AG09309 (cell line): ENCODE data around the gene PCDHA2.
"Not testable (repeated sequence)": the region's sequence is repeated elsewhere in the genome, so short reads cannot be mapped to it uniquely, and the experiment has no call there.

Experiments used
- DNase-seq: peaks from one replicate; pipeline ENCODE4 v3.0.0-alpha.2; 2010; ENCODE audit warnings: low read depth
- H3K4me3 ChIP-seq: 2 replicates; pipeline ENCODE4 v1.5.1; 2011; ENCODE audit warnings: mild to moderate bottlenecking, low read depth, low read length, moderate library complexity; ENCODE audit not compliant: control insufficient read depth
- CTCF ChIP-seq: IDR thresholded peaks from 2 replicates; pipeline ENCODE4 v1.5.1; 2011; ENCODE audit warnings: mild to moderate bottlenecking, low read depth, low read length, inconsistent platforms; ENCODE audit not compliant: insufficient read depth, control insufficient read depth; ENCODE audit errors: missing control alignments

PCDHA2 gene

GRCh38 chr5:140791089-140791488 is 3.6 kb upstream of the PCDHA2 start:
- no peak for TF ChIP-seq CTCF
- DNase-seq = no peak
- H3K4me3 ChIP-seq = no peak overlapping the region

DNA sequence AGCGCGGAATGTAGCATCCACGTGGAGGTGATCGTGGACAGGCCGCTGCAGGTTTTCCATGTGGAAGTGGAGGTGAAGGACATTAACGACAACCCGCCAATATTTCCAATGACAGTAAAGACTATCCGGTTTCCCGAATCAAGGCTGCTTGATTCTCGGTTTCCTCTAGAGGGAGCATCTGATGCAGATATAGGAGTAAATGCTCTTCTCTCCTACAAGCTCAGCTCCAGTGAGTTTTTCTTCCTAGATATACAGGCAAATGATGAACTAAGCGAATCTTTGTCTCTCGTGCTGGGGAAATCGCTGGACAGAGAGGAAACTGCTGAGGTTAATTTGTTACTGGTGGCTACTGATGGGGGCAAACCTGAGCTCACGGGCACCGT is 598 bp downstream of the PCDHA2 start:
- H3K4me3 ChIP-seq = peak overlapping the region; percentile 43
- DNase-seq = no peak
- TF ChIP-seq CTCF = peak; percentile 58

- DNase-seq, H3K4me3 ChIP-seq: not testable (repeated sequence)
Measured at GRCh38 chr5:140796072-140796717, 1.5 kb downstream of the PCDHA2 start.

GRCh38 chr5:140796718-140797095 is 2.1 kb downstream of the PCDHA2 start:
- H3K4me3 ChIP-seq = no peak overlapping the region
- no peak for TF ChIP-seq CTCF
- DNase-seq = no peak

- peak within 1 kb of the TSS; percentile 47 for H3K4me3 ChIP-seq
- peak; percentile 53 for TF ChIP-seq CTCF
- DNase-seq = no peak
Measured at GRCh38 chr5:140800816-140801493, 6.3 kb downstream of the PCDHA2 start, which contains the start of gene PCDHA3. PCDHA3 (plus strand) TSS chr5:140801057.

DNA sequence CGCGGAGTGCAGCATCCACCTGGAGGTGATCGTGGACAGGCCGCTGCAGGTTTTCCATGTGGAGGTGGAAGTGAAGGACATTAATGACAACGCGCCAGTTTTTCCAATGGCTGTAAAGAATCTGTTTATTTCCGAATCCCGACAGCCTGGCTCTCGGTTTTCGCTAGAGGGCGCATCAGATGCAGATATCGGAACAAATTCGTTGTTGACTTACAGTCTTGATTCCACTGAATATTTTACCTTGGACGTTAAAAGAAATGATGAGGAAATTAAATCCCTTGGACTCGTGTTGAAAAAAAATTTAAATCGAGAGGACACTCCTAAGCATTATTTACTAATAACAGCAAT is 6.8 kb downstream of the PCDHA2 start:
- DNase-seq = no peak
- TF ChIP-seq CTCF = peak; percentile 66
- peak overlapping the region; percentile 47 for H3K4me3 ChIP-seq

DNA sequence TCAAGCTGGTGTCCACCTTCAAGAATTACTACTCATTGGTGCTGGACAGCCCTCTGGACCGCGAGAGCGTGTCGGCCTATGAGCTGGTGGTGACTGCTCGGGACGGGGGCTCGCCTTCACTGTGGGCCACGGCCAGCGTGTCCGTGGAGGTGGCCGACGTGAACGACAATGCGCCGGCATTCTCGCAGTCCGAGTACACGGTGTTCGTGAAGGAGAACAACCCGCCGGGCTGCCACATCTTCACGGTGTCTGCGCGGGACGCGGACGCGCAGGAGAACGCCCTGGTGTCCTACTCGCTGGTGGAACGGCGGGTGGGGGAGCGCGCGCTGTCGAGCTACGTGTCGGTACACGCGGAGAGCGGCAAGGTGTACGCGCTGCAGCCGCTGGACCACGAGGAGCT is 7.7 kb downstream of the PCDHA2 start:
- DNase-seq, H3K4me3 ChIP-seq: not testable (repeated sequence)

GRCh38 chr5:140802781-140803271 is 8.2 kb downstream of the PCDHA2 start:
- DNase-seq = no peak
- H3K4me3 ChIP-seq = no peak overlapping the region
- TF ChIP-seq CTCF = no peak
